HT1080 (cell line): Measurements from ENCODE around the gene HIVEP2. TPM values are rescaled to one million over a fixed set of nuclear protein-coding genes. Genes with fewer than 3 reads are reported as not detected.
A peak's percentile ranks its signal among the peaks of the same experiment; 100 is the strongest.

Source experiments
- DNase-seq: peaks from one replicate; pipeline ENCODE4 v3.0.0-alpha.2; 2015; ENCODE audit warnings: low read depth
- total RNA-seq: library from RNA; depleted of rRNA; stranded (reverse); fragments of >200 nt; shearing (Covaris generic); gene quantifications from 2 replicates; pipeline ENCODE4 v1.2.3, GENCODE V29; 2014

HIVEP2 gene
- total RNA-seq, 1 experiment from 2014 or later, result 7.0 TPM

DNA sequence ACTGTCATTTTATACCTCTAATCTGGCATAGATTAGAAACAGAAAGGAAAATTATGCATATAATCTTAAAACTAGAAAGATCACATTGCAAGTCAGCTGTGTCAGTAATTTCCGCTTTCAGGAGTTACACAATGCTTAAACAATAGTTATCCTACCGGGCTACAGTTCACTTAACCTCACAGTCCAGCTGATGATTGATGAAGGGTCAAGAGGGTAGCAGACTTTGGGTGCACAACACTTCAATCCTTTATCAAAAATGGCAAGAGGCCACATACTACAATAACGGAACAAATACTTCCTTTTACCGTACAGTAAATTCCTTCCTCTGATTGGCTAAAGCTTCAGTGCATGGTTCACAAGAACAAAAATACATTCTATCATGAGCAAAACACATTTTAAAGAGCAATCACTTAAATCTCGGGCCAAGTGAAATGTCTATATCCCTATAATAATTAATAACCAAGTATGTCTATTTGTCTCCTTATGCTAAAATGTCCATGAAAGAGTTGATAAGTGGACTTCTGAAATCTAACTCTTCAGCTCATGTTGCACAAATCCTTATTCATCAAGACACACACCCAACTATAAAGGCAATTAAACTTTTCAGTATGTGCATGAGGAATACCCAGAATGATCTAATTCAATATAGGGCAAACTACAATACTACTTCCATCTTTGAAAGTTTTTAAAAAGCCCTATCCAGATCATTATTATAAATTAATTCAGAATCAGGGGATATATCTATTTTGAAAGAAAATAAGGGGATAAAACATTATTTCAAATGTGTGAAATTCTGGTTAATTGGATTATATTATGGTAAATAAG lies 76.8 kb downstream of the HIVEP2 start:
- no peak for DNase-seq

DNA sequence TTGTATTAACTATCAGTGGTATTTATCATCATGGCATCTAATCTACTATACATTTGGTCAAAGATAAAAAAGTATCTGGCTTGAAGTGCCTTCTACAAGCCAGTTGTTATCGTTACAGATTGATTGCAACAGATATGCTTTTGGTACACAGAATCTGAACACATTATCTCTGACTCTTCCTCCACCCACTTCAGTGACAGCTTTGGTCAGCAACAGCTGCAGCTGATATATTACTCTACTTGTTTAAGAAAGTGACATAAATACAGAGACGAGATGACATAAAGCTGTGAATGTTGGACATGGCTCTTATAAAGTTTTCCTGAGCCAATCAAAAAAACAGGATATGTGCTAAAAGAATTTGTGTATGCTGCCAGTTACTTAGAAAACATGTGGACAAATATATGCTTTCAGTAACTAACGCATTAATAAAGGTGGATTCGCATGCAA lies 77.6 kb downstream of the HIVEP2 start:
- no peak for DNase-seq

DNA sequence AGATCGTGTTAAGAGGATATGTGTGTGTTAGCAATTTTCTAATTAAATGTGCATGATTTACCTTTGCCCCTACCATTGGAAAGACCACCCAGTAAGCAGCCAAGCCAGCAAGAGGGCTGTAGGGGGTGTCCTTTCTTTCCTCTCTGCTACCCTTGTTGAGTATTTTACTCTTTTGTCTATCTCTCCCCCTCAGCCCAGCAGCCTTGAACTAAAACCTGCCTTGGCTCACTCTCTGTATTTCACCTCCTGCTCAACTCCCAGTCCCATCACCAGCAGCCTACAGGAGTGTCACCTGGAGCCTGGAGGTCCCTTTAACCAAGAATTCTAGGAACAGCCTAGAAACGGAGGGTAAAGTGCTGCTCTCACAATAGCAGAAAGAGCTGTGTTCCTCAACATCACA lies 81.0 kb downstream of the HIVEP2 start:
- no peak for DNase-seq

DNA sequence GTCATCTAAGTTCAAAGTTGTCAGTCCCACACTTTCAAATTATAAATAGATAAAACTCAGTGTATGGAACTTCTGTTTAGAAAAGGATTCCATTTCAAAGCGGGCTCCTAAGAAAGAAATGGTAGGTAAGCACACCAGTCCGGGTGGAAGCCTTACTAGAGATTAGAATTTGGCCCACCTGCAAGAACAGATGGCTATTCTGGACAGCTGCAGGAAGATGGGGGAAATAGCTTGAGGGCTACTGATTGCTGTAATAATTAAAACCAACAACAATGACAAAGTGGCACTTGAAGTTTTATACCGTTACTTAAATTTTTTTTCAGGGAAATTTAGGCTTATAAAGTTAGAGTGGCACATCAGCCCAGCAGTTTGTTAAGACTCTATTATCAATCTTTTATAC lies 83.3 kb downstream of the HIVEP2 start:
- DNase-seq, result no peak

DNA sequence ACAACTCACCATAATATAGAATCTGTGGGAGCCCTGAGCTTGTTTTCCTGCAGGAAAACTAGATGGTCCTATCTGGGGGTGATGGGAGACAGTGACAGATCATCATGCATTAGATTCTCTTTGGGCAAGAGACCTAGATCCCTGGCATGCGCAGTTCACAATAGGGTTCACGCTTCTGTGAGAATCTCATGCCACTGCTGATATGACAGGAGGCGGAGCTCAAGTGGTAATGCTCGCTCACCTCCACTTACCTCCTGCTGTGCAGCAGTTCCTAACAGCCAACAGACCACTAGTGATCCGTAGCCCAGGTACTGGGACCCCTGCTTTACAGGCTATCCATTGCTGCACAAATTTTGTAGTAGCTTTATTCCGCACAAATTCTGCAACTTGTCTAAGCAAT lies 84.5 kb downstream of the HIVEP2 start:
- no peak for DNase-seq

DNA sequence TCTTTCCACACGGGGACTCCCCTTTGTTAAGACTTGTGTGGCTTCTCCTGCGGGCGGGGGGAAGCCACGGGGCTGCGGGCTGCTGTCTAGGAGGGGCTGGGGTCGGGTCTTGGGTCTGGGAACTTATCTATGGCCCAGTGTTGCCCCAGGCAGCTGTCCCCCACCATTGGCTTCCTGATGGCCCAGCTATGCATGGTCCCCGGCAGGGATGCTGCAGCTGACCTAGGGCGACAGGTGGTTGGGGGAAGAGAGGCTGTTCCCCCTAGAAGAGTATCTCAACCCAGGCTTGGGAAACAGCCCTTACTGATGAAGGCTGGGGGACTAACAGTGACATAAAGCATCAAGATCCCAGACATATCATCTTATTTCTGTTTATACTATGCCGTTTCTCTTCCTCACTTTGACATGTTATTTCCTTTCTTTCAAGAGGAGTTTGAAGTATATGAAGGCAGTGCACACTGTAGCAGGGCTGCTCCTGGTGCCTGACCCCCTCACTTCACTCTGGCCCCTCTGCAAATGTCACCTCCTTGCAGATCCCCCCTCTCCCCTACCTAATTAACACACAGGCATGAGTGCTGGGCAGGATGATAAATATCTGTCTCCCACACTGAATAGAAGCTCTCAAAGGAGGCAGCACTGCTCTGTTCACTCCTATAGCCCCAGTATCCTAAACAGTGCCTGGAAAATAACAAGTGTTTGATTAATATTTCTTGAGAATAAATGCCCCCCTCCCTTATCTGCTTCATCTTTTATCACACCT lies 87.0 kb downstream of the HIVEP2 start:
- DNase-seq, result no peak

DNA sequence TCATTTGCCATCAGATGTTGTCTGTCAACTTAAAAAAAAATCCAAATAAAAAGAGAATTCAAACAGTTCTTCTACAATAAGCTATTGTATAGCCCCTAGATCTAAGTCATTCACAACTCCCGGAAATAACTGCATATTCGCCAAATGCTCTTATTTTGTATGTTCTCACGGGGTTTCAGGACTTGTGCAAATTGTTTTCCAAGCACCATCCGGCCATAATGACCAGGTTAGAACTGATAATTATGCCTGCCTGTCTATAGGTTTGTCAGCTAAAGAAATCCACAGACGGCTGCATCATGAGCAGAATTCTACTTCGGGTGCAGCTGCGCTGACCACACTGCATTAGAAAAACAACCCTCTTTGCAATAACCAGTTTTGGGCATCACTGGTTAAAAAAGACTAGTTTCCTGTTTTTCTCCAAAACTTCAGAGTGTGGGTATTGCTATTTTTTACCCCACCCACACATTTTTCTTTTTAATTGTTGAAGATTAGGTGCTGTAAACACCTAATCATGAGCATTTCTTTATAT lies 87.7 kb downstream of the HIVEP2 start:
- no peak for DNase-seq

DNA sequence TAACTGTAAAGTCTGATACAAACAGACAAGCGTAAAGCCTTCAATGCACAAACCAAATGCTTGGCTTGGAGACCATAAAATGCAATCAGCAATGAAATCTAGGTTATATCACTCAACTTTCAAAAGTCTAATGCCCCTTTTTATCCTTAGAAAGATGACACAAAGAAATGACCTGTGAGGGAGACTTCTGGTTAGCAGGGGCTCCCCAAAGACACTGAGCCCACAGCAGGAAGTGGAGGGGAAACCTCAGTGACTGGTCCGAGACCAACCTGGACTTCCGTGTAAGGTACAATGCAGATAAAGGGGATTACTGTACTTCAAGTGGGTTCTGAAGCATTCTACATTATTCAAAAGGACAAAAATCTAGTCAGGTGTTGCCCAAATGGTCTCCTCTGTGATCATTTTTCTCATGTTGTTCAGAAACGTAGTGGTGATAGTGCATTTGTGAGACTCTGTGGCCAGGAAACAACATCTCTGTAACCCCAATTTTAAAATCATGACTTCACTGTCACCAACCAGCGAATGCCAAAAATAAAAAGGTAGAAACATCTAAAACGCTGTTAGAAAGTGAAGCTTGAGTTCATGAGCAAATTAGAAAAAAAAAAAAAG lies 88.2 kb downstream of the HIVEP2 start:
- DNase-seq, result no peak

DNA sequence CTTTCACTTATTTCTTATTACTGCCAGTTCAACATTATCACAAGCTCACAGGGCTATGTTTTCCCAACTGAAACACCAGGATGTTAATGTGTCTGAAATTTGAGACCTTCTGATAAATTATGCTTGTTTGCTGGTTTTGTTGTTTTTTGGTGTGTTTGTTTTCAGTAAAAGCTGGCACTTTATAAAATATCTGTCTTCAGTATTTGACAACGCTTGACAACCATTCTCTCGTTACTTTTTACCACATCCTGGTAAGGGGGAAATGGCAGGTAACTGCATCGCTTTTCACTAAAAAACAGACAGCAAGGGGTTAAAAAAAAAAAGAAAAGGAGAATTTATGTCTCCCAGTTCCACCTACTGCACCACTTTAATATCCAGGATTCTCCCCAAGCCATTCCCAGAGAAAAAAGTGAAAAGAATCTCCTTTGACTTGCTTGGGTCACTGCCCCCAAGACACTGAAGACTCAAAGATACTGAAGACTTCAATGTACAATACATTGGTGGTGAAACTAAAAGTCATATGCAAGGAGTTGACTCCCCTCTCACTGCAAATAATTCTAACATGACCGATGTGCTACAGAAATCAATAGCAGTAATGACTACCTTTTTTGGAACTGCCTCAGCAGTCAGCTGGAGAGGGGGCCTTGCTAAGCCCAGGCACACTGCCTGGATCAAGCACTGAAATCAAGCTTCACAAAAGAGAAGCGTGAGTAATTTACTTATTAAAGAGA lies 88.9 kb downstream of the HIVEP2 start:
- DNase-seq, result no peak

DNA sequence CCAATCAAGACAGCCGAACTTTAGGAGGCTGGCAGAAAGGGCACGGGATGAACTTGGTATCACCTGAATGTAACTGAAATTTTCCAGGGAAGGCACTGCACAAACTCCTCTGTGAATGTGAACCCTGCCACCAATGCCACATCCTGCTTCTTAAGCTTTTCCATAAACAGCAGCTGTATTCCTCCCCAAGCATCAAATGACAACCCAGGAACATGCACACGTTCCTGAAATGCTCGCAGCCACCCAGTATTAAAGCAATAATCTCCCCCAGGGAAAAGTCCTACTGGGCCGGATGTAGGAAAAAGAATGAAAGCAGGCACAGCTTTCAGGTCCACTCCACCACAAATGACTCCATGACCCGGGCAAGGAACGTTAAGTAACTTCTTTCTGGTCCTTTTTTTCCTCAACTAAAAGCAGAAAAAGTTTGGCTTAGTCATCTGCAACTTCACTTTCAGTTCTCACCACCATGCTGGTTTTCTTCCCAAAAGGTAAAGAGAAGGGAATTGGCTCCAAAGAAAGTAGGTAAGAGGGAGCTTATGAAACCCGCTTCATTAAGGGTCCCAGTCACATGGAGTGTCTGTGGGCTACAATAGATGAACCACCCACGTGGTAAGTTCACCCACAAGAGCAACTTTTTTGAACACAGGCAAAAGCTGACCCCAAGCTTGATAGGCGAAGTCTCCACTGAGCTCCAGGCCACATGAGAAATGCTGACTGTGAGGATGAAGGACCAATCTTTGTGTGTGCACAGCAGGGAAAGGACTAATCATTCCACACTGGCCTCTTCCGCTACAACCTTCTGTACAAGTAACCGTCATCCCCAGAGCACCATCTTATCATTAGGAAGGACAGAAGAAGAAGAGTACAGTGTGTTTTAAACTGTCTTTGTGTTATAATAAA lies 90.1 kb downstream of the HIVEP2 start:
- peak; percentile 61 for DNase-seq

DNA sequence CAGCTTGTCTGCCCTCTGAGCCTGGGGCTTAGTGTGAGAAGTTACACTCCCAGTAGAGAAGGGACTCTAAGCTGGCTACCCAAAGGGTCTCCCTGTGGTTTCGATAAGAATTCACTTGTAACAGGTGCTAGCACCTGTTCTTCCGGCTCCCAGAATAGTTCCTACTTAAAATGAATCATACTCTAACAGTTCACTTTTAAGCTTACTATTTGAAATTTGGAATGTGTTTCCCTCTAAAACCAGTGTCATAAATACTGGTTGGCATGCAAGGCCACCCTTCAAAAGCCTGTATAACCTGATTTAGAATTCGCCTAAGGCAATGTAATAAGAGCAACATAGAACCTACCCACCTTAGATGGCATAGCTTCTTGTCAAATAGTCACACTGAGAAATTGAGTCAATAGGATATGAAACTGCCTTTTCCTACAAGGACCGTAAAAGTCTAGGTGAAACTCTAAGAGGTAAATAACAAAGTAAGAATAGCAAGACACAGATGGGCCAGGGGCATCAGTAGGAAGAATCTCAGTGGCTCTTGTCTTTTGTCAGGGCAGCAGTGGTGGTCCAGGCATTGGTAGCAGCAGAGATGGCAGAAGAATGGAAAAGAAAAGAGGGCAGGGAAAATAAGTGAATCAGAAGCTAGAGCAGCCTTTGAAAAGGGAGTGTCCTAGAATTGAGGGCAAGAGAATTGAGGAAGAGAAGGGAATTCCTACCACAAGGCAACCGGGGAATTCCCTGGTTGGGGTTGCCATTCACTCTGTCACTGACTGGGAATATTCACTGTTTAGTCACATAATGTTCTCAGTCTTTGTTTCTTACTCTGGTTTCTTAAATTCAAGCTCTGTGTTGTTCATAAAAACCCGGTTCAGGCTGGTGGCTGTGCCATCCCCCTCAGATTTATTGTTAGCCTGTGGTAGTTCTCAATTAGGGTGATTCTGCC lies 91.5 kb downstream of the HIVEP2 start:
- peak; percentile 46 for DNase-seq

DNA sequence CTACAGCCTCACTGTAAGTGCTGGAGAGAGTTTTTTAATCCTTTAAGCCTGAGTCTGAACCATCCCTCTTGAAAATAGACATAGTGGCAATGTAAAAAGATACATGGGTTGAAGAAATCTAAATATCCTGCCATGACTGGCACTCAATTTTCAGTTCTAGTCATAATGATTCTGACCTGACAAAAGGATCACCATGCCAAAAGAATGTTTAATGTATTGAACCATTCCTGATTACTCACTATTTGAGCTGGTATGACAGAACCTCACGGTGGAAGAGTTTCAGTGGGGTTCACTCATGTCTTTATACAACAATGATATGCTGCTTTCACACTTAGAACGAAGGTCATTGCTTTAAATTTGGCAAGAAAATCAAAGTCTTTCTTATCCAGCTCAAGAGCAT lies 93.4 kb downstream of the HIVEP2 start:
- DNase-seq, result peak; percentile 44

DNA sequence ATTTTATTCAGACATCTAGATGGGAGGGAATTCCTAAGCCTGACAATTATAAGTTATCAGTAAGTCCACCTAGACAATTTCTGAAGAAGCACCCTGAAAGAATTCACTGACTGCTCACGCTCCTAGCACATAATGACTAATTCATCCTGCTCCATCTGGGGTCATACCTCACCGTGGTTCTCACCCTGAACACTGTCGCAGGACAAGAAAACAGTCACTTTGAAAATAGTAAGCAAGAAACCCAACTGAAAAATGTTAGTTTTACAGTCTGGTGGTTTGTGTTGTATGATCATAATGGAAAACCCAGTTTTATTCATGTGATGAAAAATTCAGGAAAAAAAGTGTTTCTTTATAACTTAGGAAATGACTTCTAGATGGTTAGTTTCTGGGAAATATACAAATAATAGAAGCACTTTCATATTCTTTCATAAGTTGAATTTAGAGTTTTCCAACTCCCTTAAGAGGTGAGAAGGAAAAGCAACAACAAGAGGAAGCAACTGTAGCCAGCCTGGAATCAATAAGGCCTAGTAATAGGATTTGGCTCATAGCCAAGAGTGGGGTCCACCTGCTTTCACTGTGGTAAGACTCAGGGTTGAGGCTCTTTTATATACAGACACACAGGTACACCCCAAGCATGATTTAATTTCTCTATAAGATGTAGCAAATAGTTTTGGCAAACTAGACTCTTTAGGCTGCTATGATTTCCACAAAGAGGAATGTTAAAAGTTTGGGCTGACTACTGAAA lies 94.1 kb downstream of the HIVEP2 start:
- DNase-seq, result peak; percentile 75

DNA sequence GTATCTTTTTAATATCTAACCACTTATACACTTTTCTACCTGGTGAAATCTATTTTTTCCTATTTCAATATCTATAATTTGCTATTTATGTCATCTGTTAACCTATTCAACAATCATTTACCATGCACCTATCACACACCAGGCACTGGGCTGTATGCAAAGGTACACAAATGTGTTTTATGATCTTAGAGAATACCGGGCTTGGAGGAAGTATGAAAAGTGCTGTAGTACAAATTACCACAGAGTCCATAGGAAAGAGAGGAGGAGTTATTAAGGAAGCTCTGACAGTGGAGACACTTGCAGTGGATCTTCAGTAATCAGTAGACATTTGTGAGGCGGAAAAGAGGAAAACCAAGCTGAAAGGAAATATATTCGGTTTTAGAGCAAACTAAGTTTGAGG lies 96.0 kb downstream of the HIVEP2 start:
- no peak for DNase-seq

DNA sequence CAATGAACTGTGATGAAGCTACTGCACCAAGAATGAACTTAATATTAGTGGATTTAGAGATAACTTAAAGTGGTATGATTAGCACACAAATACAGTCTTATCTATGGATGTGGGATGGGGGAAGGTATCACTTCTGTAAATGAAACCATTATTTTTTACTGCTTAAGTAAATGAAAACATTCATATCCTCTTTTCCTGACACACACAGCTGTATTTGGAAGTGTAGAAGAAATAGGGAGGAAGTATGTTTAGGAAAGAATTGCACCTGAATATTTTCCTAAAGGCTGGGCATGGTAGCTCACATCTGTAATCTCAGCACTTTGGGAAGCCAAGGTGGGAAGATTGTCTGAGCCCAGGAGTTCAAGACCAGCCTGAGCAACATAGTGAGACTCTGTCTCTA lies 96.8 kb downstream of the HIVEP2 start:
- DNase-seq, result no peak

DNA sequence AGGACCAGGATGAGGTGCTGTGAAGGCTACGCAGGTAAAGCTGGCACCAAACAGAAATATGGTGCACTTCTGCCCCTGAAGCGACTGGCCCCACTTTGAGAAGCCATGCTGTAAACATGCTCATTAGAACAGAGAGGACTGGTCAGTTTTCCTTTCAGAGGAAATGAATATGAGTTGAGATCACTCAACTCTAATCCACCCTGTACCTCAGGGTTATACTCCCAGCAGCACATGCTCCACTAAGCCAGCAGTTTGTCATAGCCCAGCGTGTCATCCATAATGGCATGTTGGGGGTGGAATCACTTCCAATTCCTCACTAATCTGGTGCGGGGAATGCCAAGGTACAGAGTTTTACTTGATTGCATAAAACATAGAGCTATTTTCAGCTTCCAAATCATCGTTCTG lies 98.1 kb downstream of the HIVEP2 start:
- DNase-seq, result peak; percentile 92

DNA sequence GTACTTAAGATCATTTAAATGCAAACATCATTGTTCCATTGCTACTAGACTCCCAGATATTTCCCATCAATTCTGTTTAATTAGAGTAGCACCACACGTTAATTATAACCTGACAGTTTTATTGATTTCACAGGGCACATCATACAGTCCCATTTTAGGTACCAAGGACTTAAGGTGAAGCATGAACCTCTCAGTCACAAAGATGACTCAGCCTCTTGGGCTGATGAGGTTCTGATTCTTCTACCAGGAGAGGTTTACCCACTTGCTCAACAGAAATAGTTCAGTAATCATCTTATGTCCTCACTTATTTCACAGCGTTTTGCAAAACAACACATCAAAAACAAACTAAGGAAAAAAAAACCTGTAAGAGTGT lies 98.5 kb downstream of the HIVEP2 start:
- DNase-seq, result peak; percentile 58
